ENCODE data around the gene PLEKHN1.

Gene PLEKHN1

DNA sequence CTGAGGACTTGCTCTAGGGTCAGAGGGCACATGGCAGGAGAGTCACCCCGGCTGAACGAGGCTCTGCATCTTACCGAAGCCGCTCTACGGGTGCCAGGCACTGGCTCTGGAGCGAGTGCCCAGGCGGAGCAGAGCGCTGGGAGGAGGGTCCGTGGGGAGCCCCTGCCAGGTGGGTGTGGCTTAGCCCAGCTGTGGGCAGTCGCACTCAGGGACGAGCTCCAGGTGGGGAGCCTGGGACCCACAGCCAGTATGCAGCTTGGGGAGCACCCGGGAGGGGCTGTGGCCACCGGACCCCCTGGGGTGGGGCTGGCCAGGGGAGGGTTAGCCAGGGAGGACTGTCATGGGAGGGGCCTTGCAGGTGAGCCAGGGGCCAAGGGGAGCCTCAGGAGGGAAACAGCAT, 57.4 kb downstream of the PLEKHN1 start:
- in situ Hi-C loops (cut with MboI; ENCODE audit: low sequenced_read_pairs) = no loop called here

GRCh38 chr1:1024149-1024770, 58.0 kb downstream of the PLEKHN1 start:
- in situ Hi-C loops (cut with MboI; ENCODE audit: low sequenced_read_pairs) = no loop called here

GRCh38 chr1:1024771-1025699, 58.8 kb downstream of the PLEKHN1 start:
- in situ Hi-C loops (cut with MboI; ENCODE audit: low sequenced_read_pairs) = no loop called here
